Adipose tissue (tissue), 3 donors: ENCODE measurements around the gene SHISA6. TPM values are rescaled to one million over a fixed set of nuclear protein-coding genes. Genes with fewer than 3 reads are reported as not detected.

Experiments
- H3K27ac ChIP-seq: one replicate; pipeline ENCODE4 v1.5.1; 2013; ENCODE audit warnings: low read depth, low read length
- WGBS, 3 donors: extraction: QIAGEN DNeasy Blood & Tissue Kit; methylation state at CpG; one replicate each; pipeline ENCODE4 v1.1.7; 2013; 5-methylcytosine and 5-hydroxymethylcytosine counted together
- polyA plus RNA-seq, 3 donors: library from polyadenylated mRNA; stranded (reverse); fragments of 200-250 nt; gene quantifications; one replicate each; pipeline ENCODE4 v1.2.3, GENCODE V29; 2013
- donor health status: healthy with polysubstance abuse.
- donor health status: Bipolar disorder and iron deficiency.
- donor health status: healthy.

SHISA6 gene
- polyA plus RNA-seq, 3 donors: 0.18 to 1.4 (median 1.3) TPM

DNA sequence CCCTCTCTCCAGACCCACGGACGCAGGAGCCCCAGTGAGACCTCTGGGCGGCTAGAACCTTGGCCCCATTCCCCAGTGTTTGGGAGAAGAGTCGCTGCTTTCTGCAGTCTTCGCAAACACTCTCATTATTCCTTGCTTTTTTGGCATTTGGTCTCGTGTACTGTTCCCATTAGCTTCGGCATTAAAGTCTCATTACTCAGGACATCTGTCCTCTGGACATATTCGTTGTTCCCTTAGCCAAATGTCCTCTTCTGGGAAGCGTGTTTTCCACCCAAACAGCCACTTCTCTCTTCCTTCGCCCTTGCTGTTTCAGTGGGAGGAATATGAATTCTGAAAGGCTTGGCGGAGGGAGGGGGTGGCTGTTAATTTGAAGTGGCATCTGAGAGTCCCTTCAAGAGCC lies 11.1 kb downstream of the SHISA6 start:
- no peak overlapping the region for H3K27ac ChIP-seq
- 52 to 75% (median 69%) methylated on average over 11 of the region's 11 CpGs for WGBS, 3 donors

DNA sequence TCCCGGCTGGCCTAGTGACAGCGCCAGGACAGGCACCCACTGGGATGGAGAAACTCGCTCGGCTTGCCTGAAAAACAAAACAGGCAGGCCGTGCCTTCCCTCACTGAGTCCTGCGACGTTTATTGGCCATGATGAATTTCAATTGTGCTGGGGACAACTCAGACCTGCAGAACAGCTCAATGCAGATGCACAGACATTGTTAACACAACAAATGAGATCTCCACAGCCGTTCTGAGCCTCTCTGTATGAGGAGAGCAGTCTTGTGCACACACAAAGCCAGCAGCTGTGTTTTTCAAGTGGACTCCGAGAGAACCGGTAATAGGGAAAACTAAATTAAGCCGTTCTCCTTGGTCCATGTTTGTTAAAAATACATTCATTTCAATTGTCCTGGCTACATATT lies 15.9 kb downstream of the SHISA6 start:
- H3K27ac ChIP-seq: no peak overlapping the region
- WGBS, 3 donors: 50 to 70% (median 69%) methylated on average over 11 of the region's 11 CpGs

DNA sequence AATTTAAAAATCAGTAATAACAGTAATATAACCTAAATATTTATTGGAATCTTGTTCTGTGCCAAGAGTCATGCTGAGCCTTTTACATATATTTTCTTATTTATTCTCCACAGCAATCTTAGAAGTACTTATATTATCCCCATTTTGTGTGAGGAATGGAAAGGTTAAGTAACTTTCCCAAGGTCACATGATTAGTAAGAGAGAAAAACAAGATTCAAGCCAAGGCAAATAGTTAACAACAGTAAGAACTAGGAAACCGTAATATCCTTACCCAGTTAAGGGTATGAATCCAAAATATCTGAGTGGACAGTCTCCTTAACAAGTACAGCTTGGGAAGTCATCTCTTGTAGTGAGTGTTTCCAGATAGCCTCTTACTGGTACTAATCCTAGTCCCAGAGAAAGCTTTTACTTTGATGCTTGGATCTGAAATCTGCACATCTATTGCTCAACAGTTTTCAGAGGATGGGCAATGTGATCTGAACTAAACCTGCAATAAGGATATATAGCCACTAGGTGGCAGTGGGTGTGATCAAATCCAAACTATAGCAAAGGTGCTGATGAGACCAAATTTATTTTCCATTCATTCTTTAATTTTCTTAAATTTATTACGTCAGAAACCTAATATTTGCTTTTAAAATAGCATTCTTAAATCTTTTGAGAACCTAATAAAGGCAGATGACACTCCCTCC lies 23.3 kb downstream of the SHISA6 start:
- H3K27ac ChIP-seq: no peak overlapping the region
- 65 to 91% (median 90%) methylated on average over 2 of the region's 2 CpGs for WGBS, 3 donors

DNA sequence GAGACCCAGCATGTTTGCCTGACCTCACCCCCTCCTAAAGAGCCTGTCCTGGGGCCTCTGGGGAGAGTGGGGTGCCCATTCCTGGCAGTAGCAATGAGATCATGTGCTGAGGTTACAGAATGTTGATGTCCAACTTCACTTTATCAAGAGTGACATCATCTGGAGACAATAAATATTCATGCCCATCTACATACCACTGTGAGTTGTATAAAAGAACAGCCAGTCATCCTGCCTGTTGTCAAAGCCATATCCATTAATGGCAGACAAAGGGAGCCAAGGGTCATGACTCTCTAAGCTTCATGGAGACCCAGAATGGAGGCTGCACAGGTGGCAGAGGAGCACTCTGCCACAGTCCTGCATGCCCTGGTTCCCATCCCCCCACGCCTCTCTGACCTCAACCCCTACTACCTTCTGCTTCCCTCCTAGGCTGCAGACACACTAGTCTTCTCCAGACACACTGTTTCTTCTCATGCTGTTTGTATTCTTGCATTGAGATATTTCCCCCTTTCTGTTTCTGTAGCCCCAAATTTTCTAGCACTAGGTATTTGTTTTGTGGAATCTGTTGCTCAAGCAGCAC lies 27.1 kb downstream of the SHISA6 start:
- WGBS, 3 donors: 56 to 91% (median 60%) methylated on average over 1 of the region's 1 CpG
- no peak overlapping the region for H3K27ac ChIP-seq

GRCh38 chr17:11269210-11269609 lies 28.2 kb downstream of the SHISA6 start:
- no peak overlapping the region for H3K27ac ChIP-seq
- 82 to 92% (median 86%) methylated on average over 7 of the region's 7 CpGs for WGBS, 3 donors

GRCh38 chr17:11272191-11272590 lies 31.2 kb downstream of the SHISA6 start:
- 68 to 83% (median 75%) methylated on average over 8 of the region's 8 CpGs for WGBS, 3 donors
- no peak overlapping the region for H3K27ac ChIP-seq

- 86 to 87% (median 87%) methylated on average over 9 of the region's 9 CpGs for WGBS, 3 donors
- no peak overlapping the region for H3K27ac ChIP-seq
Observed at GRCh38 chr17:11273596-11273995, 32.6 kb downstream of the SHISA6 start.

DNA sequence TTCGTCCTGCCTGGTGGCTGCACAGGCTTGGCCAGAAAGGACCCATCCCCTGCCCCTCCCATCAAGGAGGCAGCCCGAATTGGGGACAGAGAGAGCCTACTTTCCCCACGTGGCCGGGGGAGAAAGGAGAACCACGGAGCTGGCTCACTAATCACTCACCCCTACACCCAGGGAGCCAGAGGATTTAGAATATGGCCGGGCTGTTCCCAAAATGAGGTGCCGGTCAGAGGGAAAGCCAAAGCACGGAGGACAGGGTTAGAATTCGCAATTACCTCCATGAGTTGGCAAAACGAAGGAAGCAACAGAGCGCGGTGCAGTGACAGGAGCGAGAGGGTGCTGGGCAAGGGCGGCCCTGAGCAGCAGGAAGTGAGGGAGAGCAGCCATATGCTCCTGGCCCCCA lies 33.1 kb downstream of the SHISA6 start:
- H3K27ac ChIP-seq: no peak overlapping the region
- 80 to 85% (median 82%) methylated on average over 14 of the region's 14 CpGs for WGBS, 3 donors

GRCh38 chr17:11276486-11276885 lies 35.5 kb downstream of the SHISA6 start:
- H3K27ac ChIP-seq: no peak overlapping the region
- 71 to 89% (median 78%) methylated on average over 4 of the region's 4 CpGs for WGBS, 3 donors

- 38 to 51% (median 42%) methylated on average over 15 of the region's 15 CpGs for WGBS, 3 donors
- no peak overlapping the region for H3K27ac ChIP-seq
Observed at GRCh38 chr17:11278186-11278991, 37.4 kb downstream of the SHISA6 start.

- no peak overlapping the region for H3K27ac ChIP-seq
- 45 to 62% (median 53%) methylated on average over 3 of the region's 3 CpGs for WGBS, 3 donors
Observed at GRCh38 chr17:11278992-11279270, 37.9 kb downstream of the SHISA6 start.

DNA sequence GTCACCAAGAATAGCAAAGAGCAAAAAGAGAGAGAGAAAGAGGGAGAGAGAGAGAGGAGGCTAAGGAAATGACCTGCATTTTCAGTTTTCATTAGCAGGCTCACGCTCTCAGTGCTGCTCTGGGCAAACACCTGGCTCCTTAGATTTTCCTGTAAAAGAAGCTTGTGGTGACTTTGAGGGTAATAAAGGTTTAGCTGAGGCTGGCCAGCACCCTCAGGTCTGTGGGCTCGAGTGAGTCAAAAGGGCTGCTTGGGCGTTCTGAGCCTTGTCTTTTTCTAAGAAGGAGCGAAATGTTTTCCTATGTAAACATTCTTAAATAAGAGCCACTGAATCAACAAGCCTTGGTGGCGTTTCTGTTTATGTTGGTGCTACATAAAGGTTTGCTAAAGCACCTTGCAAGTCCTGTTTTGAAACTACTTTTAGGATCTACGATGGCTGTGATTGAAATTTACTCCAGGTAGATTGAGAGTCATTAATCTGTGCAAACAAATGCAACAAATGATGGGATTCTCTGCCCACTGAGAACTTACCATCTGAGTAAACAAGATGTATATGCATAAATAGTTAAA lies 38.8 kb downstream of the SHISA6 start:
- 37 to 69% (median 67%) methylated on average over 6 of the region's 6 CpGs for WGBS, 3 donors
- no peak overlapping the region for H3K27ac ChIP-seq

- no peak overlapping the region for H3K27ac ChIP-seq
- WGBS, 3 donors: 85 to 96% (median 95%) methylated on average over 2 of the region's 2 CpGs
Observed at GRCh38 chr17:11282586-11282985, 41.6 kb downstream of the SHISA6 start.

DNA sequence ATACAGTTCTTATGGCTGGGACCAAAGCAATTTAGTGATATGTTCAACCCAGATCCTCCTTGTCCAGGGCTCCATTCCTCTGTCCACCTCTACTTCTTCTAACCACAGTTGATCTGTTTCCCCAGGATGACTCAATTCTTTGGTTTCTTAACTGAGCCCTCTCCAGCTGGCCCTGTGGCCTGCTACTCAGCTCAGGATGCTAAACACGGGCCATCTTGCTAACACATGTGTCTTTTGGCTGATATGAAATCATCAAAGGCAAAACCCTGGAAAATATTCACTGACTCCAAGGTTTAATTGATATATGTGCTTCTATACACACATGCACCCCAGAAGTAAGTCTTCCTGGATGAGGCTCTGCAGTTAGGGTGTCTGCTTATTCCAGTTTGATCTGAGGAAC lies 43.8 kb downstream of the SHISA6 start:
- 44 to 57% (median 48%) methylated on average over 1 of the region's 1 CpG for WGBS, 3 donors
- no peak overlapping the region for H3K27ac ChIP-seq

- WGBS, 3 donors: 73 to 87% (median 75%) methylated on average over 5 of the region's 5 CpGs
- no peak overlapping the region for H3K27ac ChIP-seq
Observed at GRCh38 chr17:11285946-11286345, 44.9 kb downstream of the SHISA6 start.

DNA sequence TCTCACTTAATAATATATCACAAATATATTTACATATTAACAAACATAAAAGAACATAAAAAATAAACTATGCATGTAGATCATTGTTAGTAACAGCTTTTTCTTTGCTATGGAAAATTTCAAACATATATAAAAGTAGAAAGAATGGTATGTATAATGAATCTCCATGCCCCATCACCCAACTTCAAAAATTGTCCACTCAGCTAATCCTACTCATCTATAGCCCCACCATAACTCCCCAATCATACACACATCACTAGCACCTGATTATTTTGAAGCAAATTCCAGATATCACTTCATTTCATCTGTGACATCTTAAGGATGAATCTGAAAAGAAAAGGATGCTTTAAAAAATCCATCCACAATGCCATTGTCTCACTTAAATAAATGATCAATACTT lies 46.8 kb downstream of the SHISA6 start:
- H3K27ac ChIP-seq: no peak overlapping the region

- 89 to 94% (median 91%) methylated on average over 7 of the region's 7 CpGs for WGBS, 3 donors
- H3K27ac ChIP-seq: no peak overlapping the region
Observed at GRCh38 chr17:11290814-11291213, 49.8 kb downstream of the SHISA6 start.

DNA sequence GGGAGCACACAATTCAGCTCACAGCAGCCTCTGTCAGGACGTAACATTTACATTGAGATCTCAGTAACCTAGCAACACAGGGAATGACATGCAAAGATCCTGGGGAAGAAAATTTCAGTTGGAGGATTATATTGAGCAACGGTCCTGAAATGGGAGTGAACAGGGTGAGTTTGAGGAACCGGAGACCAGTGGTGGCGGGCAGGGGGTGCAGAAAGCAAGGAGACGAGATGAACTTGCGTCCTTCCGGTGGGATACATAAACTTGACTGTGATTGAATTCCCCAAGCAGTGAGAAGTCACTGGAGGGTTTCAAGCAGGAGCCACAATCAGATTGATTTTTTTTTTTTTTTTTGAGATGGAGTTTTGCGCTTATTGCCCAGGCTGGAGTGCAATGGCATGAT lies 51.5 kb downstream of the SHISA6 start:
- 91 to 95% (median 92%) methylated on average over 8 of the region's 8 CpGs for WGBS, 3 donors
- no peak overlapping the region for H3K27ac ChIP-seq

- no peak overlapping the region for H3K27ac ChIP-seq
- 81 to 82% (median 82%) methylated on average over 8 of the region's 8 CpGs for WGBS, 3 donors
Observed at GRCh38 chr17:11293480-11293879, 52.5 kb downstream of the SHISA6 start.
